Fibroblast of the aortic adventitia (primary cell): ENCODE measurements around the gene FANK1. TPM values are rescaled to one million over a fixed set of nuclear protein-coding genes. Genes with fewer than 3 reads are reported as not detected.

ENCODE experiments used
- DNase-seq: peaks from one replicate; pipeline ENCODE4 v3.0.0-alpha.2; 2010; ENCODE audit warnings: low read depth
- H3K4me3 ChIP-seq: 2 replicates; pipeline ENCODE4 v1.5.1; 2011; ENCODE audit warnings: low read depth, mild to moderate bottlenecking, control low read depth, low read length, moderate library complexity
- total RNA-seq: library from RNA; depleted of rRNA; stranded (reverse); fragments of >200 nt; gene quantifications from 2 replicates; pipeline ENCODE4 v1.2.3, GENCODE V29; 2012; ENCODE audit warnings: low replicate concordance
- TF ChIP-seq, protein P1 (sequence below): IDR thresholded peaks from 2 replicates; pipeline ENCODE4 v1.5.1; 2011; ENCODE audit warnings: mild to moderate bottlenecking, low read length, control low read depth, inconsistent platforms; ENCODE audit not compliant: insufficient read depth

FANK1 gene
- total RNA-seq, 1 donor = 2.3 TPM

DNA sequence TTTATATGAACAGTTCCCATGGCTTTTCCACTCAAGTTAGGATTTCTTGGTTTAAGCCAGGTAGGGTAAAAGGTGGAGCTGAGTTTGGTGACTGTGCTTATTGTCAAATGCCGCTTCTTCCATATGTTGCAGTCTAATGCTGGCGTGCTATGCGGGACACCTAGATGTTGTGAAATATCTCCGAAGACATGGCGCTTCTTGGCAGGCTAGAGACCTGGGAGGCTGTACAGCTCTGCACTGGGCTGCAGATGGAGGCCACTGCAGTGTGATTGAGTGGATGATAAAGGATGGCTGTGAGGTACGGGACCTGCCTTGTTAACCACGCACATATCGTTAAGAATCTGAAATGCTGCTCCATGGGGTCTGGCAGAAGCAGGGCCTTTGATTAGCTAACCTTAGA, 108.4 kb downstream of the FANK1 start:
- TF ChIP-seq, protein P1, sequence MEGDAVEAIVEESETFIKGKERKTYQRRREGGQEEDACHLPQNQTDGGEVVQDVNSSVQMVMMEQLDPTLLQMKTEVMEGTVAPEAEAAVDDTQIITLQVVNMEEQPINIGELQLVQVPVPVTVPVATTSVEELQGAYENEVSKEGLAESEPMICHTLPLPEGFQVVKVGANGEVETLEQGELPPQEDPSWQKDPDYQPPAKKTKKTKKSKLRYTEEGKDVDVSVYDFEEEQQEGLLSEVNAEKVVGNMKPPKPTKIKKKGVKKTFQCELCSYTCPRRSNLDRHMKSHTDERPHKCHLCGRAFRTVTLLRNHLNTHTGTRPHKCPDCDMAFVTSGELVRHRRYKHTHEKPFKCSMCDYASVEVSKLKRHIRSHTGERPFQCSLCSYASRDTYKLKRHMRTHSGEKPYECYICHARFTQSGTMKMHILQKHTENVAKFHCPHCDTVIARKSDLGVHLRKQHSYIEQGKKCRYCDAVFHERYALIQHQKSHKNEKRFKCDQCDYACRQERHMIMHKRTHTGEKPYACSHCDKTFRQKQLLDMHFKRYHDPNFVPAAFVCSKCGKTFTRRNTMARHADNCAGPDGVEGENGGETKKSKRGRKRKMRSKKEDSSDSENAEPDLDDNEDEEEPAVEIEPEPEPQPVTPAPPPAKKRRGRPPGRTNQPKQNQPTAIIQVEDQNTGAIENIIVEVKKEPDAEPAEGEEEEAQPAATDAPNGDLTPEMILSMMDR = no peak
- no peak overlapping the region for H3K4me3 ChIP-seq
- DNase-seq = no peak

DNA sequence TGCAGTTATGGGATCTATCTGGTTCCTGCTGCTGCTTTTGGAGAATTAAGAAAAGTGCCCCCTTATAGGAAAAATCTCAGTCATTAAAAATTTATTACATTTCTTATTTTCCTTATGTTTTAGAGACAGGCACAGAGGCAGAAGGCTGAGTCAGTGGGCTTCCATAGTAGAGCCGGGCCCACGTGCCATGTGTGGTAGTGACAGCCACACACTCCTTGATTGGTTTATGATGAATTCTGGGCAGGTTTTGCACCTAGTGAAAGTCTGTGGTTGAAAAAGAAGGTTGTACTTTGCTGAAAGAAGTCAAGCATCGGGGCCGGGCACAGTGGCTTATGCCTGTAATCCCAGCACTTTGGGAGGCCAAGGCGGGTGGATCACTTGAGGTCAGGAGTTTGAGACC, 109.9 kb downstream of the FANK1 start:
- H3K4me3 ChIP-seq = no peak overlapping the region
- TF ChIP-seq, protein P1 = no peak
- no peak for DNase-seq

DNA sequence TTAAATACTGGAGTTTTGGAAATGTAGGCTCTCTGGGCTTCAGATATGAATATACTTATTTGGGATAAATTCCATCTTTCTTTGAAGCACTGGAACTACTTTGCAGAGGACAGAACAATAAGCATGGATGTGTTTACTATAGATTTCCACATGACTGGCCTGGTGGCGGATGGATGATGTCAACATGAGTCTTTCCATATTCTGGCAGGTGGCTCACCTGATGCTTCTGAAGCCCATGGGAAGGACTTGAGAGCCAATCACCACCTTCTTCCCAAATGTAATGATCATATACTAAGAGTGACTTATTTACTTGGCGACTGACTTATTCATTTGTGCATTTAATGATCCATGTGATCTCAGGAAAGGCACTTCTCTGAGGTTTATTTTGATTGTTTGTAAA, 110.5 kb downstream of the FANK1 start:
- DNase-seq = no peak
- H3K4me3 ChIP-seq = no peak overlapping the region

DNA sequence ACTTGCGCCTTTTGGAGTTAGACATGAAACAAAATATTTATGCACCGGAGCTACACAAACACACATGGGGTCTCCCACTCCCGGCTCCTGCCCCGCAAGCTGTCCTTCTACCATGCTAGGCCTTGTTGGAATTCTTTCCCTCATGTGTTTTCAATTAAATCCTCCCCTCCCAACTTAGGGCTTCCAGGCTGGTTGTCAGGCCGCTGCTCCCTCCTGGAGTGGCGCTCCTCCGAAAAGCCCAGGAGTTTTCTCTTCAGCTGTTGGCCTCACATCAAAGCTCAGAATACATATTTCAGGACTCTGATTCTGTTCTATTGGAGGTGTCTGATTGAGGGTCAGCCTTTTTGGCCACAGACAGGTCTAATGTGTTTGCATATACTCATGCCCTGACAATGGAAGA, 113.3 kb downstream of the FANK1 start:
- DNase-seq = no peak
- no peak overlapping the region for H3K4me3 ChIP-seq
- TF ChIP-seq, protein P1 = no peak

More for the DNA sequence above, 110.5 kb downstream of the FANK1 start:
- TF ChIP-seq, protein P1 = no peak

DNA sequence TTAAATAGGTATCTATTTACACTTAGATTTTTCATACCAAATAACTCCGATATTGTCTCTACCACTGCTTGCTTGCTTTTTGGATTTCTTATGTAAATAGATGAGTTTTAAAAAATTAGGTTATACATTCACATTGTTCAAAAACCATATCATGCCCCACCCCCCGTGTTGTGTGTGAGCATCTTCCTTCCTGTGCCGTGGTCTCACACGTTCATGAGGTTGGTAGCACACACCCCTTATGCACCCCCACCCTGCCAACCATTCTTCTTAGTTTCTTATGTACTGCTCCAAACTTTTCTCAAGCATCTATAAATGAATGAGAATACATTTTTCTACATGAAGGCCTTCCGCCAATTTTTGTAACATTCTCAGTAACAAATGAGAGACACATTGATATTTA, 115.6 kb downstream of the FANK1 start:
- TF ChIP-seq, protein P1 = no peak
- no peak for DNase-seq

DNA sequence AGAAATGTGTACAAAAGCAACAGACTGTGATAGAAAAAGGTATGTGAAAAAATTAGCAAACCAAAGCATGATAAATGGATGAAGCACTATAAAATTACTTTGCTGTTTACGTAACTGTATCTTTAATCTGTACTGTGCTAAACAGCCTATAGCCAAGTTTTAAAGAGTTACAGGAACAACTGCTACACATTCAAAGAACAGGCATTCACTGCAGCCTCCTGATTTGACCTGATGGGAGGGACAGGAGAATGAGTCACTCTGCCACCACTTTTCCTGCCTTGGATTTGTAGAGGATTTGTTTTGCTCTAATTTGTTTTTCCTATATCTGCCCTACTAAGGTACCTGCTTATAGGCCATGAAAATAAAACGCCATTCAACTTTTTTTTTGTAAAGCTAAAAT, 116.1 kb downstream of the FANK1 start:
- no peak for DNase-seq
- H3K4me3 ChIP-seq = no peak overlapping the region
- TF ChIP-seq, protein P1 = no peak

More for the DNA sequence above, 115.6 kb downstream of the FANK1 start:
- no peak overlapping the region for H3K4me3 ChIP-seq
